Rectal smooth muscle tissue (tissue), 1 donor: Measurements from ENCODE around the gene CCDC93.

Experiments
- H3K27ac ChIP-seq: one replicate; pipeline ENCODE4 v1.7.0; 2013; ENCODE audit warnings: low read depth, low read length, inconsistent platforms
- H3K27me3 ChIP-seq: one replicate; pipeline ENCODE4 v1.7.0; 2013; ENCODE audit warnings: low read length; ENCODE audit not compliant: control insufficient read depth, insufficient read depth
- H3K36me3 ChIP-seq: one replicate; pipeline ENCODE4 v1.7.0; 2013; ENCODE audit warnings: low read length; ENCODE audit not compliant: control insufficient read depth, insufficient read depth
- H3K4me1 ChIP-seq: one replicate; pipeline ENCODE4 v1.7.0; 2013; ENCODE audit warnings: low read length; ENCODE audit not compliant: control insufficient read depth, insufficient read depth
- H3K4me3 ChIP-seq: one replicate; pipeline ENCODE4 v1.7.0; 2013; ENCODE audit warnings: low read length
- H3K9ac ChIP-seq: one replicate; pipeline ENCODE4 v1.7.0; 2013; ENCODE audit warnings: low read length

CCDC93 gene

DNA sequence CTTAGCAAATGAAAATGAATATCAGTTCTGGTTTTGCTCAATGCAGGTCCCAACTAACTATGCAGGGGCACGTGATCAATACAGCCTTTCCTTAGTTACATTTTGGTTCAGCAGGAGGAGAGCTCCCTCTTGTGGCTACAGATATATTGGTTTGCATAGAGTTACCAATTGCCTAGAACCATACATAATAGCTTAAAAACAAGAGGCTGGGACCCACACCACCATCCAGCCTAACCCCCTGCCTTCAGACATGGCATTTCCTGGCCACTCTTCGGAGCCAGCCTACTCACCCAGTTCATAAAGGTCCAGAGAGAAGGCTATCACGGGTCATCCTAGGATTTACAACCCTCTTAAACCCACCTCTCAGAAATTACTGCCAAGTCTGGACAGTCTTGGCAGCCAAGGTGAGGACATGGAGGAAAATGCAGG lies 10.5 kb downstream of the CCDC93 start:
- Histone ChIP-seq H3K36me3 (peaks cover 34% of the 10 kb centered on the region), H3K9ac (no peak overlapping the region), H3K4me1 (no peaks in the 10 kb centered on the region)

DNA sequence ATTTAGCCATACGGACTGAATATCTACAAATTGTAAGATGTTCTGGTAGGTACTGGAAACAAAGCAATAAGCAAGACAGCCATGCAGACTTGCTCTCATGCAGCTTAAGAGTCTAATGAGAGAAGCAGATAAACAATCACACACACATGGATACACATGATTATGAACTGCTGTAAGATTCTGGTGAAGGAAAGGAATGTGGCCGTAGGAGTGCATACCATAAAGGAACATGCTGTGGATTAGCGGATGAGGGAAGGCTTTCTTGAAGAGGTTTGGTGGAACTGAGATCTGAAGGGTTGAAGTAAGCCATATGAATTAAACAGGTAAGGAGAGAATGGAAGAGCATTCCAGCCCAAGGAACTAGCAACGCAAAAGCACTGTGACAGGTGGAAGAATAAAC lies 13.8 kb downstream of the CCDC93 start:
- H3K4me1 ChIP-seq: no peaks in the 10 kb centered on the region
- no peak overlapping the region for H3K4me3 ChIP-seq
- no peaks in the 10 kb centered on the region for H3K27me3 ChIP-seq
- peaks cover 29% of the 10 kb centered on the region for H3K36me3 ChIP-seq
- H3K9ac ChIP-seq: no peak overlapping the region
- no peak overlapping the region for H3K27ac ChIP-seq

More for the DNA sequence above, 10.5 kb downstream of the CCDC93 start:
- H3K4me3 ChIP-seq: no peak overlapping the region
- H3K27me3 ChIP-seq: no peaks in the 10 kb centered on the region
- H3K27ac ChIP-seq: no peak overlapping the region

DNA sequence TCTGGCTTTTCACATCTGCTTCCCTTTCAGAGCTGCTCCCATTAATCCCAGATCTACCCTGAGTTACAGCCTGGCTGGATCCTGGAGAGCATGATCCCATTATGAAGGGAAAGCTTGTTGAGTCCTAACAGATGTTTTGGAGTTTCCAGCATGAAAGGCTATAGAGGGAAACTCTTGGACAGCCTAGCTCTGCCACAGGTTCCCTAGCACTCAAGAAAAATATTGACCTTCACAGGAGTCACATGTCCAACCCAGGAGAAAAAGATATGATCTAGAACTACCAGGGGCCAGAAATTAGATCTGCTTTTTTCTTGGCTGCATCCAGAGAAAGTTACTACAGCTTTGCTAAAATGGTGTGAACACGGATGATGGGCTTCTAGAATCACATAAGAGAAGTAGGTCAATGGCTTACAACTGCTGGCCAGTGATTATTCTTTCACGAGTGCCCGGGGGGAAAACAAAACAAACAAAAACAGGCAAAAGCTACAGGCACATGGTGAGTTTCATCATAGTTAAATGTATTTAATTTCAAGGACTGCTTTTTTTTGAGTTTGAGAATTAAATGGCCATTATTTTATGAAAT lies 15.9 kb downstream of the CCDC93 start:
- peaks cover 33% of the 10 kb centered on the region for H3K36me3 ChIP-seq
- H3K4me3 ChIP-seq: no peak overlapping the region
- no peaks in the 10 kb centered on the region for H3K27me3 ChIP-seq
- no peaks in the 10 kb centered on the region for H3K4me1 ChIP-seq
- no peak overlapping the region for H3K27ac ChIP-seq
- no peak overlapping the region for H3K9ac ChIP-seq

DNA sequence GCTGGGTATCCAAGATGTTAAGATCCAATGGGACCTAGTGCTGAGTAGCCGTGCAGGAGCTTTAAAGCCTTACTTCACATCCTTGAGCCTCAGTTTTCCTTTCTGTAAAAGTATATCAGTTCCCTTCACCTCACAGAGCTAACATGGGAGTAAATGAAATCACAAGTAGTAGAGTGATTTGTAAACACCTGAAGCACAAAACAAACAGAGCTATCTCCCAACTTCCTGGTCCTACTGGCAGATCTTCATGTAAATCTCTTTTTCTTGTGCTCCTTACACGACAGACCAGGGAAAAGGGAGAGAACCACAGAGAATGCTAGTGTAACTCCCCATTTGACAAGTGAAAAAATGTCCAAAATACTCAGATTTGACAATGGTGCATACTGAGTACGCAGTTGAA lies 17.3 kb downstream of the CCDC93 start:
- Histone ChIP-seq H3K27me3 (no peaks in the 10 kb centered on the region), H3K9ac (no peak overlapping the region), H3K36me3 (peaks cover 29% of the 10 kb centered on the region), H3K4me3 (no peak overlapping the region), H3K27ac (no peak overlapping the region), H3K4me1 (no peaks in the 10 kb centered on the region)

DNA sequence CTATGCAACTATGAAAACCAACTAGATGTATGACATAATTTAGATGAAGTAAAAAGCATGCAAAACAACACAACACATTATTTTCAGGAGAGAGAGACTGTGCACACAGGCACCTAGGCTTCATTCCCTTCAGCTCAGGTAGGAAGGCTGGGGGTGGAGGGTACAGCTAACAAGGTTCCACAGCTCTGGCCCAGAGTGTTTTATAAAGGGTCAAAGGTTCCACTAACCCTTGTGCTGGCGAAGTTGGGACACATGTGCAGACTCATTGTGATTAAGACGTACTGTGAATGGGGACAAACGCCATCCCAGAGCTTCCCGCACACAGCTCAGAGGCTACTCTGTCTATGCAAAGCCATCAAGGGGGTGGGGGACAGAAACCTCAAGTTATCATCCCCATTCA lies 19.1 kb downstream of the CCDC93 start:
- H3K4me3 ChIP-seq: no peak overlapping the region
- no peaks in the 10 kb centered on the region for H3K4me1 ChIP-seq
- no peak overlapping the region for H3K27ac ChIP-seq
- H3K36me3 ChIP-seq: peaks cover 15% of the 10 kb centered on the region
- H3K9ac ChIP-seq: no peak overlapping the region
- H3K27me3 ChIP-seq: no peaks in the 10 kb centered on the region

DNA sequence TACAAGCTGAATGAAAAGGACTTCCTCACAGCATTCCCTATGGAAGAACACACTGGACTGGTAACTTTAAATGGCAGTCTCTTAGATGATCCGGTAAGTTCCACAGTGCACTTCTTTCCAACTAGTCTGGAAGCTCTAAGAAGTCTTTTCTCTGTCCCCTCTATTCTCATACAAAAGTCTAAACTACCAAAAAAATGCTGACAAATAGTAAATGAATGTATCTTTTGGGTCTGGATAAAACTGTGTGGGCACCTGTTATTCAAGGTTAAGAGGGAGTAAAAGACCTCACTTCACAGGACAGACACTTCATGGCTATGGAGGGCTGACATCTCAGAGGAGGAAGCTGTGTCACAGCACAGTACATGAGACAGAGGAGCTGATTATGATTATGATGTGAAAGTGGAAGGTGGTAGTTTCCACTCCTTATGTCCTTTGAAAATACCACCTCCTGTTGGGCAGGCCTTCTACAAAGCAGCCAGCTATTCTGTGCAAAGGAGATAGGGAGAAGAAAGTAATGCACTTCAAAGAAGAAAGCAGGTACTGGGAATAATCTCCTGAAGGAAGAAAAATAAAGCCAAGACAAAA lies 23.9 kb downstream of the CCDC93 start:
- H3K36me3 ChIP-seq: peaks cover 8% of the 10 kb centered on the region

DNA sequence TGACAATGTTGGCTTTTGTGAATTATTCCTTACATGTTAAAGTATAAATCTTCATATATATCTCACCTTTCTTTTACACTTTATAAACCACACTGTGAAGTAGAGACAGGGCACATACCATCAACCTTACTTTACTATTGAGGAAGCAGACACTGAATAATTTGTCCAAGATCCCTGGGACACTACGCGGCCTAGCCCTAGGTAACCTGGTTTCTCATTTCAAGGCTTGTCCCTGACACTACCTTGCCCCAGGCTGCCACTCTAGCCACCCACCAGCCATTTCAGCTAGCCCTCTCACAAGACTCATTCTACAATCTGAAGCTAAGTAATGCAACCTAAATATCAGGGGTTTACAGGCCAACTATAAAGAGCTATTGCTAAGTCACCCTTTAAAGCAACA lies 26.7 kb downstream of the CCDC93 start:
- Histone ChIP-seq H3K4me1 (no peaks in the 10 kb centered on the region), H3K27ac (no peak overlapping the region), H3K36me3 (peaks cover 7% of the 10 kb centered on the region)

More for the DNA sequence above, 23.9 kb downstream of the CCDC93 start:
- no peak overlapping the region for H3K27ac ChIP-seq
- H3K27me3 ChIP-seq: no peaks in the 10 kb centered on the region
- H3K4me3 ChIP-seq: no peak overlapping the region
- no peaks in the 10 kb centered on the region for H3K4me1 ChIP-seq
- no peak overlapping the region for H3K9ac ChIP-seq

DNA sequence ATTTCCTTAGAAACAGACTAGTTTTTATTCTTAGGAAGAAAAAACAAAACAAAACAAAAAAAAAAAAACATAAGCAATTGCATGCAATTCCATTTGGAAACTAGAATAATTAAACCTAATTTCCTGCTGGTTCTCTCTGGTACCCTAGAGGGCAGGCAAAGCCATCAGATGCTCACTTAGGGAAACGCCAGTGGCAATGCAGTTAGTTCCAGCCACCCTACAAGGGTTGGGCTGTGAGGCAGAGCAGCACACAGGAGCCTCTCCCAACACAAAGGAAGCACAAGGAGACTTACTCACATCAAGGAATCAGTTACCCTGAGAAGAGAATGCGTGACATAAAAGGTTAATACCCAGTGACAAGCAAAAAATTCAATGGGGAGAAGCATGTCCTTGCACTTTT lies 28.8 kb downstream of the CCDC93 start:
- Histone ChIP-seq H3K27ac (no peak overlapping the region), H3K27me3 (no peaks in the 10 kb centered on the region), H3K36me3 (peaks cover 7% of the 10 kb centered on the region), H3K4me1 (no peaks in the 10 kb centered on the region), H3K9ac (no peak overlapping the region), H3K4me3 (no peak overlapping the region)

More for the DNA sequence above, 26.7 kb downstream of the CCDC93 start:
- Histone ChIP-seq H3K27me3 (no peaks in the 10 kb centered on the region), H3K9ac (no peak overlapping the region), H3K4me3 (no peak overlapping the region)

DNA sequence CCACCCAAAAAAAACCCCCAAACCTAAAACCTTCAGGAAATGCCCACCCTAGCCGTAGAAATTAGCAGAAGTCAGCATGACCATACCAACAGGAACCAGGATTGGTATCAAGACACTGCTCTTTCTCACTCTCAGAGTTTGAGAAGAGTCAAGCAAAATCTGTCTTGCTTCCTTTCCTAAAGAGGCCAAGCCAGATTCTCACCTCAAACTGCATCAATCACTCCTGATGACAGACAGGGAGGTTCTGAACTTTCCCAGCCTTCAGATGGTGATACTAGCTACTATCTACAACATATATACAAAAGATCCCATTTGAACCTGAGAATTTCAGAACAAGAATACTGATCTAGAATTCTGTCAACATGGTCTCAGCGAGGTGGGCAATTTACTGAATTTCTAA lies 29.7 kb downstream of the CCDC93 start:
- no peak overlapping the region for H3K4me3 ChIP-seq
- no peak overlapping the region for H3K9ac ChIP-seq
- peaks cover 5% of the 10 kb centered on the region for H3K36me3 ChIP-seq
- no peak overlapping the region for H3K27ac ChIP-seq
- no peaks in the 10 kb centered on the region for H3K27me3 ChIP-seq
- no peaks in the 10 kb centered on the region for H3K4me1 ChIP-seq

DNA sequence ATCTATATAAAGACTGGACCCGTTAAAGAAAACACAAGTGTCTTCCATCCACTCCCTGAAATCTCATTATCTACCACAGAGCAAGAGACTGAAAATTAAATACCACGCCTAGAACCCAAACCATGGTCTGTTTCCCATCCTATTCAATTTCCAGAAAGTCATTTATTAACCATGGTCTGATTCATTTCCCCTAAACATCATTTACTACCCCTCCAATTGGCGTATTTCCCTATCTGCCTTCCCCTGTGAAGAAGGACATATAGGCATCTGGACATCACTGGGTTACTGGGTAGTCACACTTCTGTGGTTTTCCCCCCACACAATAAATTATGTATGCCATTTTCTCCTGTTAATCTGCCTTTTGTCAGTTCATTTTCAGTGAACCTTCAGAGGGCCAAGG lies 30.8 kb downstream of the CCDC93 start:
- Histone ChIP-seq H3K27me3 (no peaks in the 10 kb centered on the region), H3K4me1 (no peaks in the 10 kb centered on the region), H3K9ac (no peak overlapping the region), H3K4me3 (no peak overlapping the region), H3K27ac (no peak overlapping the region), H3K36me3 (peaks cover 3% of the 10 kb centered on the region)

DNA sequence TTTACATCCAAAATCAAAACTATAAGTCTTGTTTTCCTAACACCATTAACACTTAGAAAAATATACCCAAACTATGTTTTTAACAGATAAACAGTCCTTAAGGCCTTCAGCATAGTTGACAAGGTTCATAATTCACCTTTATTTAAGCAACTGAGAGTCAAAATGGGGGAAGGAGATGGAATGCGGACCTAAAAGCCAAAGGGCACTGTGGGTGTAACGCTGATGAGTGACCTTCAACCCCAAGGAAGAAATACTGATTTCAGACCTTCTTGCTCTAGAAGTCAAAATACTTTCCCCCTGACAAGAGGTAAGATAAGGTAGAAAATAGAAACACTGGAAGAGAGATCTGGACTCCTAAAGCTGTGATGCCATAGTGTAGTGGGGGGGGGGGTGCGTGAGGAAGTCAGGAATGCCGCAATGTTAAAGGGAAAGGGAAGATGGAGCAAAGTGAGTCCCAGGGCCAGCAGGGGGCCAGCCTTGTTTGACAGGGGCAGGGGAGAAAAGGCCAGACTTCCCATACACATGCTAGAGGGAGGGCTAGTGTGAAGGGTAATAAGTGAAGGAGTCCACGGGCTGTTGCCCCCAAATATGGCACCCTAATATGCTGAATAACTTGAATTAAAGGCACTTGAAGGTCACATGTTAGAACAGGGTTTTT lies 31.4 kb downstream of the CCDC93 start:
- H3K4me1 ChIP-seq: no peaks in the 10 kb centered on the region
- no peak overlapping the region for H3K4me3 ChIP-seq
- H3K27ac ChIP-seq: no peak overlapping the region
- peaks cover 3% of the 10 kb centered on the region for H3K36me3 ChIP-seq
- H3K9ac ChIP-seq: no peak overlapping the region
- no peaks in the 10 kb centered on the region for H3K27me3 ChIP-seq

DNA sequence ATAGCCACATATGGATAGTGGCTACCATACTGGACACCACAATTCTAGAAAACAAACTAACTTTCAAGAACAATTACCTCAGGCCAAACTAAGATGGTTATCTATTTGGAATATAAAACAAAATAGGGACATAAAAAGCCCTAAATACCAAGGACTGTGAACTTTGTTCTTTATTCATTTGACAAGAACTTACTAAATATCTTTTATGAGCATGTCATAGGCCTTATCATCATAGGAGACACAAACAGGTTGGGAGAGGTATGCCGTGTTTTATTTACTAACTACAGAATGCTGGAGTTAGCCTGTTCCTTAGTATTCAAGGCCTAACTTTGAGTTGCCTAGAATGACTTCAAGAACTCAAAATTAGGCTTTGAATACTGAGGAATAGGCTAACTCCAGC lies 32.1 kb downstream of the CCDC93 start:
- H3K9ac ChIP-seq: no peak overlapping the region
- no peak overlapping the region for H3K4me3 ChIP-seq
- no peaks in the 10 kb centered on the region for H3K27me3 ChIP-seq
- H3K36me3 ChIP-seq: peaks cover 3% of the 10 kb centered on the region
- no peaks in the 10 kb centered on the region for H3K4me1 ChIP-seq
- no peak overlapping the region for H3K27ac ChIP-seq
